Measurements from ENCODE around the gene RNF6.

RNF6 gene

DNA sequence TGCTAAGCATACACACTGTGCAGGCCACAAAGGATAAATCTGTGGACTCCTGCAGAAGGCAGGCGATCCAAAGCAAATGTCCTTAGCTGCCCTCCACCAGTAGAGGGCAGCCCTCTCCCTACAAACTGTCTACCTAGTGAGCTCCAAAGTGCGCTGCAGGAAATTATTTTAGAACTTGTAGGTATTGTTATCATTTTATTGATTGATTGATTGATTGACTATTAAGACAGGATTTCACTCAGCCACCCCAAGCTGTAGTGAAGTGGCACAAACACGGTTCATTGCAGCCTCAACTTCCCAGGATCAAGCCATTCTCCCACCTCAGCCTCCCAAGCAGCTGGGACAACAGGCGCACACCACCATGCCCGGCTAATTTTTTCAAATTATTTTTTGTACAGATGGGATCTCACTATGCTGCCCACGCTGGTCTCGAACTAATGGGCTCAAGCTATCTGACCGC is 37.3 kb downstream of the RNF6 start:
- peak; percentile 62 for DNase-seq
- in situ Hi-C loops (cut with HindIII; ENCODE audit: low pct_ligation_motif_present, low pct_unique_long_range_greater_than_20kb, low sequenced_read_pairs) = no loop called here

DNA sequence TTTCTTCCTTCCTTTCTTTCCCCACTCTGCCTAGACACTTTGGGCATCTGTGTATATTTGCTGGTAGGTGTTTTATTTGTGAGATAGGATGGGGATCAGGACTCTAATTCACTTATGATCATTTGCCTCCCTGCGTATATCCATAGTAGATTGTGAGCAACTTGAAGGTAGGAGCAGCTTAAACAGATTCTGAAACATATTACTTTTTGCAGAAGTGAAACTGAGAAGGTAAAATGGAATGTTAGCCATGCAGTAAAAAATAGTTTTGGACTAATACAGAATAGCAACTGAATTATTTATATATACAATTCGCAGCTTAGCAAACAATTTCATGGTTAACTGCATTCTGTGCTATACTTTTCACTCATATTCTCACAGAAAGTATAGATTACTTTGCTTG is 38.7 kb downstream of the RNF6 start:
- in situ Hi-C loops (cut with HindIII; ENCODE audit: low pct_ligation_motif_present, low pct_unique_long_range_greater_than_20kb, low sequenced_read_pairs) = no loop called here
- no peak for DNase-seq

DNA sequence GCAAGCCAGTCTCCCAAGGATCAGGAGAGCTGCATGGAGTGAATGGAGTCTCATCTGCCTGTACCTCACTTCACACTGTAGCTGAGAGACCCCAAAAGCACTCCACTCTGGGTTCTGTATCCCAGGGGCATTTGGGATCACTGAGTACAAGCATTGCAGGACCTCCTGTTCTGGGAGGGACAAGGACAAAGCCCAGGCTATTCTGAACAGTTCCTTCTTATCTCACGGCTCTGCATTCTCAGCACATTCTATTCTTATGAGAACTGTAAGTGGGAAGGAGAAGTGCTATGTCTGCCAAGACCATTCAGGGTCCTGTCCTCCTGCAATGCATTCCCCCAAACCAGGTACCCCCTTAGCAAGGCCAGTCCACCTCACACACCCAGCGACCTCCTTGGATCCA is 42.8 kb downstream of the RNF6 start:
- no peak for DNase-seq
- in situ Hi-C loops (cut with HindIII; ENCODE audit: low pct_ligation_motif_present, low pct_unique_long_range_greater_than_20kb, low sequenced_read_pairs) = no loop called here

DNA sequence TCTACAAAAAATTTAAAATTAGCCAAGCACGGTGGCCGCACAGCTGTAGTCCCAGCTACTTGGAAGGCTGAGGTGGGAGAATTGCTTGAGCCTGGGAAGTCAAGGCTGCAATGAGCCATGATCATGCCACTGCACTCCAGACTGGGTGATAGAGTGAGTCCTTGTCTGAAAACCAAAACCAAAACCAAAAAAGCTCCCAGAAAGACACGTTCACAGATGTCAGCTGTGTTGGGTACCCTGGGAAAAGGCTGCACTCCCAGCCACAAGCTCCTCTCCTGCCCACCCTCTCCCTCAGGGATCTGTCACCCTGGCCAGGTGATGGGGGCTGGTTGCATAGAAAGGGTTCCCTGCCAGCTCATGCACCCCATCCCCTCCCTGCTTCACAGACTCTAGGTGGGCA is 53.3 kb downstream of the RNF6 start:
- no peak for DNase-seq
- in situ Hi-C loops (cut with HindIII; ENCODE audit: low pct_ligation_motif_present, low pct_unique_long_range_greater_than_20kb, low sequenced_read_pairs) = no loop called here

DNA sequence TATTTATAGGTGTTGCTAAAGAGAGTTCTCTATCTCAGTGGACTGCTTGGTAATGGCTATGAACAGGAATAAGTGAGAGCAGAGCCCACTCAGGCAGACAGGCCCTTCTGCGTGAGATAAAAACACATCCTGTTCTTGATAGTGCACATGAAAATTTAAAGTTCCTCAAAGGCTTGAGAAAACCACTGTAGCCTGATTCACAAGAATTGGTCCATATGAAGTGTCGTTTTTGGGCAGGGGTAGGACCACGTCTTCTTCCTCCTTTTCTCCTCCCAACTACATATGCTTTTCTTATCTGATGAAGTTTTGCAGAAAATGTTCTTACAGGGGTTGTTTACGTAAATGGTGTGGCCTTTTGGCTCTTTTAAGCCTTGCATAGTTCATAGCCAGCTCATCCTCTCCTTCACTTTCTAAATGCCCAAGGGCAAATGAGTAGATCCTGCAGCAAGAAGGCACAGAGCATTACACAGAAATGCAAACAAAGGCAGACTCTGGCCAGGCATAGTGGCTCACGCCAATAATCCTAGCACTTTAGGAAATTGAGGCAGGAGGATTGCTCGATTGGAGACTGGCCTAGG is 53.8 kb downstream of the RNF6 start:
- in situ Hi-C loops (cut with HindIII; ENCODE audit: low pct_ligation_motif_present, low pct_unique_long_range_greater_than_20kb, low sequenced_read_pairs) = no loop called here
- DNase-seq = no peak

DNA sequence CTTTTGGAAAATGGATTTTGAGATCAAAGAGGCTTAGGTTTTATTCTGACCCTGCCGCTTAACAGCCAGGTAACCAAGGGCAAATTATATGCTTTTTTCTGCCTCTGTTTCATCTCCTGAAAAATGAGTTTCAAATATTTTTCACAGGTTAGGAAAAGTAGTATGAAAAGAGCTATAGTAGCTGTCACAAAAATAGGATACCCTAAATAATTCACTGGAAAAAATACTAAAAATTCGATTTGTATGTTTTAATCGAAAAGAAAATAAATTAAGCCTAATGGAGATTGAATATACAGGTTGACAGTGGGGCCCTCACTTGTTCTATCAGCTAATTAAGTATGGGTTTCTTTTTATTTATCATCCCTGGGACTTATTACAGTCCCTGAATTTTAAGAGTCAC is 58.3 kb downstream of the RNF6 start:
- DNase-seq = no peak
- in situ Hi-C loops (cut with HindIII; ENCODE audit: low pct_ligation_motif_present, low pct_unique_long_range_greater_than_20kb, low sequenced_read_pairs) = no loop called here
